PFSK-1 (cell line): ENCODE measurements around the gene IKZF5.

Experiments
- FOXP2 ChIP-seq: optimal IDR thresholded peaks from 2 replicates; pipeline ENCODE3; 2011; ENCODE audit warnings: borderline replicate concordance, control low read depth, inconsistent platforms; ENCODE audit not compliant: insufficient read depth; ENCODE audit errors: extremely low read length, extremely low read depth
- POLR2AphosphoS5 ChIP-seq: IDR thresholded peaks from 2 replicates; pipeline ENCODE4 v1.6.1; 2012; ENCODE audit warnings: low read depth, mild to moderate bottlenecking, control low read depth, low read length, moderate library complexity
- REST ChIP-seq, 2 experiments: IDR thresholded peaks; 2 replicates each; pipeline versions ENCODE4 v1.6.1 to v1.8.0; 2011 to 2012; ENCODE audit warnings: low read depth in 2 of 2, low read length in 2 of 2, control low read depth in 1 of 2, inconsistent platforms in 1 of 2, mild to moderate bottlenecking in 1 of 2, moderate library complexity in 1 of 2; ENCODE audit not compliant: insufficient read depth in 1 of 2
- SIN3A ChIP-seq: IDR thresholded peaks from 2 replicates; pipeline ENCODE4 v1.6.1; 2012; ENCODE audit warnings: mild to moderate bottlenecking, low read length, moderate library complexity, borderline replicate concordance; ENCODE audit not compliant: insufficient read depth
- TAF1 ChIP-seq: IDR thresholded peaks from 2 replicates; pipeline ENCODE4 v1.6.1; 2012; ENCODE audit warnings: low read length, control low read depth, borderline replicate concordance; ENCODE audit not compliant: insufficient read depth

- TF ChIP-seq REST (IDR thresholded peaks at IDR 0.05; ENCODE audit: insufficient read depth in 1 of 2, low read depth in 2 of 2, low read length in 2 of 2) (no peak), POLR2AphosphoS5 (no peak), TAF1 (no peak), SIN3A (no peak), FOXP2 (no peak)
Measured at GRCh38 chr10:123039632-123039930, 31.0 kb upstream of the IKZF5 start.
